ENCODE data around the gene ARAP1. TPM values are rescaled to one million over a fixed set of nuclear protein-coding genes. Genes with fewer than 3 reads are reported as not detected.

Gene ARAP1
- total and polyA plus RNA-seq, 2 of the 8 experiments (the other 6 are each of a cell fraction or from before 2014, with no cell fraction given): 25.7 to 61.6 TPM

- H2BK120ac ChIP-seq (replicated peaks; ENCODE audit: low read depth, low read length): no peak overlapping the region
- no peak for TF ChIP-seq RFX5 (IDR thresholded peaks at IDR 0.05; ENCODE audit: borderline replicate concordance, low read depth, low read length)
- TF ChIP-seq EGR1 (IDR thresholded peaks at IDR 0.05; ENCODE audit: borderline replicate concordance, low read depth, low read length): no peak
- TF ChIP-seq SP1 (IDR thresholded peaks at IDR 0.05; ENCODE audit: low read depth, low read length): no peak
- no peak for TF ChIP-seq KDM5A (IDR thresholded peaks at IDR 0.05; ENCODE audit: low read length)
- no peak for TF ChIP-seq FOSL1 (IDR thresholded peaks at IDR 0.05; ENCODE audit: insufficient read depth, low read depth, low read length)
- no peak for TF ChIP-seq CTCF (IDR thresholded peaks at IDR 0.05; ENCODE audit: control extremely low read depth in 1 of 3, insufficient read depth in 1 of 3, low read depth in 1 of 3, low read length in 3 of 3)
- TF ChIP-seq TBP (IDR thresholded peaks at IDR 0.05; ENCODE audit: low read depth, low read length): no peak
Observed at GRCh38 chr11:72769680-72770079, 17.5 kb upstream of the ARAP1 start.

More at GRCh38 chr11:72769680-72770079, 17.5 kb upstream of the ARAP1 start:
- no peak overlapping the region for H2BK12ac ChIP-seq (ENCODE audit: low read depth, low read length)
- H3K36me3 ChIP-seq (ENCODE audit: control insufficient read depth in 2 of 4, insufficient read depth in 4 of 4, low read length in 3 of 4): no peaks in the 10 kb centered on the region
- H3K23ac ChIP-seq (ENCODE audit: insufficient read length): no peak overlapping the region
- H3K14ac ChIP-seq (ENCODE audit: insufficient read length): no peak overlapping the region
- no peak for DNase-seq (ENCODE audit: low read depth in 1 of 2, low spot score in 2 of 2)
- no peaks in the 10 kb centered on the region for H3K23me2 ChIP-seq (ENCODE audit: low read depth, low read length)
- WGBS, 2 experiments (ENCODE audit: extremely low coverage in 1 of 2, insufficient coverage in 1 of 2, insufficient read length in 1 of 2, insufficient replicate concordance in 2 of 2, low coverage in 1 of 2, low lambda C conversion rate in 2 of 2, missing lambda C conversion rate in 1 of 2): 89% methylated on average over 4 of the region's 4 CpGs; no CpG with 5 or more reads in 1 of the 2 experiments
- no peak overlapping the region for H4K8ac ChIP-seq (ENCODE audit: extremely low read depth, insufficient read depth, low read length)
- no peak overlapping the region for H3K56ac ChIP-seq (replicated peaks; ENCODE audit: insufficient read length, low read depth, low read length)
- H3K9me3 ChIP-seq (ENCODE audit: insufficient read depth in 2 of 2, low read depth in 1 of 2, low read length in 1 of 2): no peaks in the 10 kb centered on the region
- no peak overlapping the region for H3K4ac ChIP-seq (replicated peaks; ENCODE audit: insufficient read length, low read depth, low read length)
- no peaks in the 10 kb centered on the region for H4K20me1 ChIP-seq (replicated peaks in 1 of 2; ENCODE audit: control insufficient read depth in 1 of 2, insufficient read depth in 2 of 2, low read length in 2 of 2)
- no peaks in the 10 kb centered on the region for H3K79me2 ChIP-seq (ENCODE audit: control insufficient read depth in 1 of 2, insufficient read depth in 2 of 2, low read length in 2 of 2)
- FAIRE-seq: no peak
- H4K91ac ChIP-seq (replicated peaks; ENCODE audit: insufficient read length, low read length): no peak overlapping the region
- no peak overlapping the region for H3K27ac ChIP-seq (ENCODE audit: low read depth, low read length)
- H2AFZ ChIP-seq (ENCODE audit: low read length): no peak overlapping the region
- no peak overlapping the region for H3K4me3 ChIP-seq (ENCODE audit: extremely low read depth in 1 of 4, insufficient read depth in 2 of 4, low read depth in 3 of 4, low read length in 4 of 4)
- no peaks in the 10 kb centered on the region for H3K27me3 ChIP-seq (replicated peaks in 1 of 4; ENCODE audit: control insufficient read depth in 3 of 4, extremely low read depth in 1 of 4, insufficient read depth in 3 of 4, low read length in 3 of 4)
- no peak overlapping the region for H3K9ac ChIP-seq (replicated peaks in 1 of 4; ENCODE audit: extremely low read depth in 1 of 4, low read depth in 3 of 4, low read length in 3 of 4)
- no peak overlapping the region for H3K4me2 ChIP-seq (ENCODE audit: insufficient read depth in 1 of 2, low read depth in 2 of 2, low read length in 2 of 2)
- no peak overlapping the region for H2BK5ac ChIP-seq (ENCODE audit: low read depth, low read length)
- H2BK20ac ChIP-seq (ENCODE audit: low read length): no peak overlapping the region
- no peak overlapping the region for H4K5ac ChIP-seq (ENCODE audit: insufficient read length, low read depth, low read length)
- peaks cover 3% of the 10 kb centered on the region for H3K79me1 ChIP-seq (ENCODE audit: low read depth, low read length)
- ChIA-PET CTCF (ENCODE audit: partially characterized antibody) (interaction anchor here (0.6 to 3.2 kb wide), 8 partner anchors 14 to 408 kb away, joined by 4 to 20 read pairs (median 5); no protein-coding TSS in a partner anchor), POLR2A (ENCODE audit: partially characterized antibody) (interaction anchor here (1.6 kb wide), 1 partner anchor 13 kb away, joined by 5 read pairs; no protein-coding TSS in a partner anchor)
- H2BK15ac ChIP-seq (ENCODE audit: low read length): no peak overlapping the region
- H2AK5ac ChIP-seq (ENCODE audit: low read depth, low read length): no peak overlapping the region
- no peak overlapping the region for H3K18ac ChIP-seq (ENCODE audit: extremely low read depth, low read length)
- peaks cover 0 to 19% (median 10%) of the 10 kb centered on the region in 4 experiments; a peak in 5 of 7 replicates for H3K4me1 ChIP-seq (replicated peaks in 1 of 4; ENCODE audit: control insufficient read depth in 3 of 4, insufficient read depth in 4 of 4, low read length in 3 of 4)

Measured in H1 (cell line).